SK-N-MC (cell line): Measurements from ENCODE around the gene TCERG1L.

Source experiments
- EZH2 ChIP-seq: fragments of 200-600 bp; sonication (generic); IDR thresholded peaks from one replicate; pipeline ENCODE4 v1.6.1; 2017; ENCODE audit warnings: antibody characterized with exemption
- POLR2AphosphoS5 ChIP-seq: IDR thresholded peaks from 2 replicates; pipeline ENCODE4 v1.6.1; 2012; ENCODE audit warnings: mild to moderate bottlenecking, low read depth, low read length, borderline replicate concordance

DNA sequence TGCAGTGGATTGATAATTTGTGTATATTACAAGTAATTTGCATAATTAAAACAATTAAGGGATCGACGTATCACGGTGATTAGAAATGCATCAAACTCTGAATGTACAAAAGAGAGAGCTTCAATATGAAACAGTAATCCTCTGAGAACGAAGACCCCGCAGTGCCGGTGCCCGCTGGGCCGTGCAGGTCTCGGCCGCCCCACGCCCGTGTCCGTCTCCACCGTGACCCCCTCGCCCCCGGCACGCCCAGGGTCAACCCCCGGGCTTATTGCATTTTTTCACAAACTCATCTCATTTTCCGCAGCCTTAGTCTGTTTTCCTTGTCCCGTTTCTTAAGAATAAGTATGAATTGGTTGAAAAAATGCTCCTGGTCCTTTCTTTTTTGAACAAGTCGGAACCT is 218.6 kb downstream of the TCERG1L start:
- TF ChIP-seq POLR2AphosphoS5 (no peak), EZH2 (no peak)
